ENCODE results near the gene ZNF277.

Gene ZNF277

GRCh38 chr7:112185005-112185834, 21.3 kb upstream of the ZNF277 start:
- no peak for DNase-seq

- DNase-seq = no peak
Observed at GRCh38 chr7:112186300-112186699, 20.2 kb upstream of the ZNF277 start.

- DNase-seq = no peak
Observed at GRCh38 chr7:112188257-112188656, 18.2 kb upstream of the ZNF277 start.

- DNase-seq = no peak
Observed at GRCh38 chr7:112189691-112190090, 16.8 kb upstream of the ZNF277 start.

- DNase-seq = no peak
Observed at GRCh38 chr7:112190120-112190519, 16.4 kb upstream of the ZNF277 start.

- DNase-seq = peak; percentile 55
Observed at GRCh38 chr7:112192236-112193154, 14.0 kb upstream of the ZNF277 start.

GRCh38 chr7:112193915-112194502, 12.5 kb upstream of the ZNF277 start:
- DNase-seq = no peak

- no peak for DNase-seq
Observed at GRCh38 chr7:112195717-112196116, 10.8 kb upstream of the ZNF277 start.

- DNase-seq = no peak
Observed at GRCh38 chr7:112197322-112197721, 9.2 kb upstream of the ZNF277 start.

- peak; percentile 31 for DNase-seq
Observed at GRCh38 chr7:112199035-112199655, 7.3 kb upstream of the ZNF277 start.

- DNase-seq = no peak
Observed at GRCh38 chr7:112199672-112200071, 6.8 kb upstream of the ZNF277 start.

GRCh38 chr7:112201411-112201810, 5.1 kb upstream of the ZNF277 start:
- DNase-seq = peak; percentile 85

- no peak for DNase-seq
Observed at GRCh38 chr7:112201839-112202238, 4.7 kb upstream of the ZNF277 start.

- DNase-seq = no peak
Observed at GRCh38 chr7:112202816-112203215, 3.7 kb upstream of the ZNF277 start.

GRCh38 chr7:112203365-112203739, 3.1 kb upstream of the ZNF277 start:
- no peak for DNase-seq

GRCh38 chr7:112204499-112205342, 1.8 kb upstream of the ZNF277 start:
- no peak for DNase-seq

- DNase-seq = peak; percentile 74
Observed at GRCh38 chr7:112205343-112206237, 905 bp upstream of the ZNF277 start.

GRCh38 chr7:112206991-112207592, 597 bp downstream of the ZNF277 start:
- no peak for DNase-seq

- DNase-seq = no peak
Observed at GRCh38 chr7:112207765-112208164, 1.3 kb downstream of the ZNF277 start.

GRCh38 chr7:112211348-112211907, 4.9 kb downstream of the ZNF277 start:
- peak; percentile 10 for DNase-seq

Data from fibroblast of skin of right quadriceps (primary cell).